HG03442 (cell line): ENCODE measurements around the gene TDRD9.

ENCODE experiments used
- ATAC-seq: cut with Tn5 transposase; IDR thresholded peaks from one replicate; pipeline ENCODE4 v1.9.1; 2021; ENCODE audit warnings: mild to moderate bottlenecking, moderate library complexity; ENCODE audit not compliant: unreplicated experiment

Gene TDRD9

GRCh38 chr14:104064003-104064402 is 135.7 kb downstream of the TDRD9 start:
- no peak for ATAC-seq

- no peak for ATAC-seq
These were observed 138.0 kb downstream of the TDRD9 start for GRCh38 chr14:104066279-104066678.

GRCh38 chr14:104066719-104067295 is 138.6 kb downstream of the TDRD9 start:
- ATAC-seq: no peak

- ATAC-seq: no peak
These were observed 141.3 kb downstream of the TDRD9 start for GRCh38 chr14:104069541-104069940.

- no peak for ATAC-seq
These were observed 144.3 kb downstream of the TDRD9 start for GRCh38 chr14:104072586-104072985.

GRCh38 chr14:104073764-104074163 is 145.5 kb downstream of the TDRD9 start:
- ATAC-seq: no peak

- ATAC-seq: no peak
These were observed 147.4 kb downstream of the TDRD9 start for GRCh38 chr14:104075530-104076151.

- ATAC-seq: no peak
These were observed 148.5 kb downstream of the TDRD9 start for GRCh38 chr14:104076743-104077142.

- no peak for ATAC-seq
These were observed 149.8 kb downstream of the TDRD9 start for GRCh38 chr14:104078031-104078455.

- ATAC-seq: no peak
These were observed 152.4 kb downstream of the TDRD9 start for GRCh38 chr14:104080376-104081260.

GRCh38 chr14:104081261-104081835 is 153.1 kb downstream of the TDRD9 start:
- no peak for ATAC-seq

GRCh38 chr14:104081951-104082464 is 153.8 kb downstream of the TDRD9 start:
- ATAC-seq: no peak

GRCh38 chr14:104082807-104083206 is 154.6 kb downstream of the TDRD9 start:
- ATAC-seq: no peak

- ATAC-seq: no peak
These were observed 156.2 kb downstream of the TDRD9 start for GRCh38 chr14:104084251-104085002.

GRCh38 chr14:104085032-104085888 is 157.0 kb downstream of the TDRD9 start, which contains the start of gene ASPG:
Gene ASPG, plus strand, starts transcription at chr14:104085700. Its CDS starts 71 bp downstream, at chr14:104085771.
- ATAC-seq: no peak

GRCh38 chr14:104085889-104086201 is 157.6 kb downstream of the TDRD9 start:
- no peak for ATAC-seq

GRCh38 chr14:104086210-104086660 is 158.0 kb downstream of the TDRD9 start:
- no peak for ATAC-seq

GRCh38 chr14:104086661-104087461 is 158.6 kb downstream of the TDRD9 start:
- ATAC-seq: no peak

- no peak for ATAC-seq
These were observed 159.2 kb downstream of the TDRD9 start for GRCh38 chr14:104087505-104087904.
